IMR-90 (cell line): ENCODE results near the gene TUBB6. TPM values are rescaled to one million over a fixed set of nuclear protein-coding genes. Genes with fewer than 3 reads are reported as not detected.

Source experiments
- ATAC-seq: fragments of 200-7000 bp; cut with Tn5 transposase; 2 replicates; pipeline ENCODE4 v1.9.1; 2020; ENCODE audit warnings: low read depth, mild to moderate bottlenecking, moderate library complexity
- BruUV-seq: library from RNA; stranded (reverse); fragments of 400-500 nt; replicated peaks from 2 replicates; lab custom pipeline; 2021; lab: Mats Ljungman, UMichigan
- CTCF ChIA-PET: fragments of 300-600 bp; formaldehyde crosslinking; extraction: SDS; loops from one replicate; lab custom pipeline; 2021; ENCODE audit warnings: antibody characterized with exemption; lab: Yijun Ruan, JAX
- POLR2A ChIA-PET: fragments of 300-600 bp; sonication (Branson Sonifier 250); formaldehyde crosslinking; loops from one replicate; lab custom pipeline; 2022; ENCODE audit warnings: antibody characterized with exemption; ENCODE audit not compliant: unreplicated experiment; lab: Charles Lee
- DNase-seq: peaks from one replicate; pipeline ENCODE4 v3.0.0; 2013
- H2AFZ ChIP-seq: replicated peaks from 2 replicates; pipeline ENCODE3; 2013; ENCODE audit warnings: low read length, mild to moderate bottlenecking; ENCODE audit not compliant: poor library complexity
- H2AK5ac ChIP-seq: 2 replicates; pipeline ENCODE4 v1.6.1; 2013; ENCODE audit warnings: low read depth, low read length, inconsistent platforms
- H2AK9ac ChIP-seq: replicated peaks from 2 replicates; pipeline ENCODE3; 2013; ENCODE audit warnings: mild to moderate bottlenecking, low read depth, low read length, moderate library complexity; ENCODE audit not compliant: poor library complexity
- H2BK120ac ChIP-seq: 2 replicates; pipeline ENCODE4 v1.6.1; 2013; ENCODE audit warnings: low read depth, low read length, inconsistent platforms
- H2BK15ac ChIP-seq: 3 replicates; pipeline ENCODE4 v1.6.1; 2013; ENCODE audit warnings: low read depth, low read length, inconsistent platforms
- H2BK20ac ChIP-seq: 2 replicates; pipeline ENCODE4 v1.6.1; 2013; ENCODE audit warnings: low read depth, mild to moderate bottlenecking, inconsistent platforms, low read length, moderate library complexity
- H2BK5ac ChIP-seq: 2 replicates; pipeline ENCODE4 v1.6.1; 2013; ENCODE audit warnings: mild to moderate bottlenecking, low read depth, low read length, inconsistent platforms; ENCODE audit not compliant: poor library complexity, severe bottlenecking
- H3K14ac ChIP-seq: replicated peaks from 2 replicates; pipeline ENCODE4 v1.6.1; 2013; ENCODE audit warnings: low read depth, low read length, inconsistent platforms
- H3K18ac ChIP-seq: 2 replicates; pipeline ENCODE4 v1.6.1; 2013; ENCODE audit warnings: low read depth, low read length, control low read depth
- H3K23ac ChIP-seq: 2 replicates; pipeline ENCODE4 v1.6.1; 2013; ENCODE audit warnings: low read depth, low read length, inconsistent platforms
- H3K27ac ChIP-seq: 2 replicates; pipeline ENCODE4 v1.5.1; 2013; ENCODE audit warnings: mild to moderate bottlenecking, control low read depth, low read length; ENCODE audit not compliant: insufficient read depth
- H3K27me3 ChIP-seq: 2 replicates; pipeline ENCODE4 v1.6.1; 2013; ENCODE audit warnings: low read length; ENCODE audit not compliant: control insufficient read depth, insufficient read depth
- H3K36me3 ChIP-seq: 2 replicates; pipeline ENCODE4 v1.6.1; 2013; ENCODE audit warnings: low read length, mixed read lengths; ENCODE audit not compliant: control insufficient read depth, insufficient read depth
- H3K4ac ChIP-seq: 2 replicates; pipeline ENCODE4 v1.6.1; 2013; ENCODE audit warnings: low read depth, low read length, inconsistent platforms
- H3K4me1 ChIP-seq: 2 replicates; pipeline ENCODE4 v1.6.1; 2013; ENCODE audit warnings: low read length, mixed read lengths; ENCODE audit not compliant: control insufficient read depth, insufficient read depth
- H3K4me2 ChIP-seq: 2 replicates; pipeline ENCODE4 v1.6.1; 2013; ENCODE audit warnings: low read depth, mild to moderate bottlenecking, control low read depth, low read length, moderate library complexity
- H3K4me3 ChIP-seq: 2 replicates; pipeline ENCODE4 v1.5.1; 2013; ENCODE audit warnings: low read depth, mild to moderate bottlenecking, control low read depth, low read length, moderate library complexity; ENCODE audit not compliant: insufficient read depth
- H3K56ac ChIP-seq: 2 replicates; pipeline ENCODE4 v1.6.1; 2013; ENCODE audit warnings: low read length, inconsistent platforms; ENCODE audit not compliant: insufficient read depth; ENCODE audit errors: extremely low read depth
- H3K79me1 ChIP-seq, 2 experiments: 2 replicates each; pipeline ENCODE4 v1.6.1; 2013; ENCODE audit warnings: low read length in 2 of 2, inconsistent platforms in 1 of 2, low read depth in 1 of 2
- H3K9ac ChIP-seq: 2 replicates; pipeline ENCODE4 v1.6.1; 2013; ENCODE audit warnings: low read depth, low read length, control low read depth
- H3K9me1 ChIP-seq: 2 replicates; pipeline ENCODE4 v1.6.1; 2013; ENCODE audit warnings: low read length, inconsistent platforms; ENCODE audit not compliant: insufficient read depth
- H3K9me3 ChIP-seq: 2 replicates; pipeline ENCODE4 v1.6.1; 2013; ENCODE audit warnings: low read length; ENCODE audit not compliant: control insufficient read depth, insufficient read depth
- H4K20me1 ChIP-seq: 2 replicates; pipeline ENCODE4 v1.6.1; 2013; ENCODE audit warnings: low read length, inconsistent platforms; ENCODE audit not compliant: insufficient read depth
- H4K5ac ChIP-seq: 2 replicates; pipeline ENCODE4 v1.6.1; 2013; ENCODE audit warnings: mild to moderate bottlenecking, low read depth, low read length, control low read depth
- H4K8ac ChIP-seq, 2 experiments: 2 replicates each; pipeline ENCODE4 v1.6.1; 2013; ENCODE audit warnings: low read depth in 2 of 2, low read length in 2 of 2, control low read depth in 1 of 2, inconsistent platforms in 1 of 2
- H4K91ac ChIP-seq: 2 replicates; pipeline ENCODE4 v1.6.1; 2013; ENCODE audit warnings: low read depth, low read length, inconsistent platforms; ENCODE audit not compliant: insufficient read depth
- SMC3 ChIP-seq: fragments of 150-350 bp; IDR thresholded peaks from 2 replicates; pipeline ENCODE4 v1.6.1; 2016; ENCODE audit warnings: low read depth, mild to moderate bottlenecking, antibody characterized with exemption, low read length, moderate library complexity
- WGBS, 2 experiments: methylation state at CpG; one replicate each; pipeline versions ENCODE4 v1.1.5 to v1.1.7; 2013; ENCODE audit warnings: missing lambda C conversion rate in 2 of 2; ENCODE audit not compliant: insufficient read length in 1 of 2; ENCODE audit errors: extremely low coverage in 2 of 2; 5-methylcytosine and 5-hydroxymethylcytosine counted together
- dilution Hi-C: fragments of 300-500 bp; cut with HindIII; formaldehyde crosslinking; loops from one replicate; pipeline ENCODE4 v1.14.3; 2018; ENCODE audit warnings: low sequenced_read_pairs; ENCODE audit not compliant: unreplicated experiment
- in situ Hi-C: fragments of 300-500 bp; cut with MboI; formaldehyde crosslinking; loops from 3 replicates; pipeline ENCODE4 v1.14.3; 2019; ENCODE audit warnings: low sequenced_read_pairs, inconsistent platforms, mixed read lengths
- intact Hi-C: fragments of 100-400 bp; cut with micrococcal nuclease; formaldehyde crosslinking; loops from 2 replicates; pipeline ENCODE4 v1.10.0; 2022
- polyA plus RNA-seq, 3 experiments: library from polyadenylated mRNA; depleted of rRNA; stranded (reverse); fragments of >200 nt; gene quantifications; 2 replicates each; pipeline ENCODE4 v1.2.3, GENCODE V29; 2012; ENCODE audit warnings: low replicate concordance in 1 of 3
- total RNA-seq: library from RNA; depleted of rRNA; stranded (reverse); fragments of >200 nt; gene quantifications from 2 replicates; pipeline ENCODE4 v1.2.3, GENCODE V29; 2012

TUBB6 gene
- total and polyA plus RNA-seq, 2 of the 4 experiments (the other 2 are of a cell fraction), result 927 to 1,040 TPM

DNA sequence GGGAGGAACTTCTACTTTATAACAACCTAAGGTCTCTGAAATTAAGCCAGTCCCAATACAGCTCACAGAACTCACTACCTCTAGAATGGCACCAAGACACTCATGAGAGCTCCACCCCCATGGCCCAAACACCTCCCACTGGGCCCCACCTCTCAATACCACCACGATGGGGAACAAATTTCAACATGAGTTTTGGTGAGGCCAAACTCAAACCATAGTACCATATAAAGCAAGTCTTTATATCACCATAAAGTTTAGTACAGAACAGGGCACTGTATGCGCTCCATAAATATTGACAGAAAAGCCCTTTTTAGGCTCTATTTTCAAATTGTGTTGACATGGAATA lies 65.7 kb downstream of the TUBB6 start:
- Histone ChIP-seq H3K18ac (no peak overlapping the region), H4K91ac (no peak overlapping the region), H2AK5ac (no peak overlapping the region), H3K9me3 (no peaks in the 10 kb centered on the region), H3K4me2 (no peak overlapping the region), H3K79me1 (peaks cover 24 to 68% of the 10 kb centered on the region in 2 experiments; a peak in 3 of 4 replicates), H3K27me3 (no peaks in the 10 kb centered on the region), H3K9ac (no peak overlapping the region), H3K27ac (no peak overlapping the region), H3K14ac (no peak overlapping the region), H2BK20ac (no peak overlapping the region), H2BK120ac (no peak overlapping the region), H2AFZ (no peak overlapping the region), H2BK15ac (no peak overlapping the region), H3K23ac (no peak overlapping the region), H4K5ac (no peak overlapping the region), H3K9me1 (peaks cover 17% of the 10 kb centered on the region), H3K4ac (no peak overlapping the region), H4K8ac (no peak overlapping the region), H3K4me3 (no peak overlapping the region), H3K36me3 (peaks cover 5% of the 10 kb centered on the region), H3K4me1 (peaks cover 2% of the 10 kb centered on the region), H3K56ac (no peak overlapping the region), H2BK5ac (no peak overlapping the region), H2AK9ac (no peak overlapping the region), H4K20me1 (peaks cover 46% of the 10 kb centered on the region)
- BruUV-seq, result no TSS peak
- no peak for TF ChIP-seq SMC3
- CTCF ChIA-PET, result interaction anchor here (0.8 to 1.0 kb wide), 2 partner anchors 19 to 102 kb away, joined by 3 read pairs; no protein-coding TSS in a partner anchor
- in situ Hi-C loops, result loop anchor here (10.0 kb wide), 2 partner anchors 61 to 571 kb away; partner anchors contain the start of gene SEH1L
- ATAC-seq (no peak), DNase-seq (no peak)
- no CpG with 5 or more reads among the region's 2 CpGs for WGBS, 2 experiments
- intact Hi-C loops, result no loop called here
- dilution Hi-C loops, result no loop called here
- POLR2A ChIA-PET, result no interaction called here
